ENCODE results near the gene SYCP3. TPM values are rescaled to one million over a fixed set of nuclear protein-coding genes. Genes with fewer than 3 reads are reported as not detected.
A peak's percentile ranks its signal among the peaks of the same experiment; 100 is the strongest.

Gene SYCP3
- total RNA-seq, 1 donor from 2014 or later, result 0.16 TPM

DNA sequence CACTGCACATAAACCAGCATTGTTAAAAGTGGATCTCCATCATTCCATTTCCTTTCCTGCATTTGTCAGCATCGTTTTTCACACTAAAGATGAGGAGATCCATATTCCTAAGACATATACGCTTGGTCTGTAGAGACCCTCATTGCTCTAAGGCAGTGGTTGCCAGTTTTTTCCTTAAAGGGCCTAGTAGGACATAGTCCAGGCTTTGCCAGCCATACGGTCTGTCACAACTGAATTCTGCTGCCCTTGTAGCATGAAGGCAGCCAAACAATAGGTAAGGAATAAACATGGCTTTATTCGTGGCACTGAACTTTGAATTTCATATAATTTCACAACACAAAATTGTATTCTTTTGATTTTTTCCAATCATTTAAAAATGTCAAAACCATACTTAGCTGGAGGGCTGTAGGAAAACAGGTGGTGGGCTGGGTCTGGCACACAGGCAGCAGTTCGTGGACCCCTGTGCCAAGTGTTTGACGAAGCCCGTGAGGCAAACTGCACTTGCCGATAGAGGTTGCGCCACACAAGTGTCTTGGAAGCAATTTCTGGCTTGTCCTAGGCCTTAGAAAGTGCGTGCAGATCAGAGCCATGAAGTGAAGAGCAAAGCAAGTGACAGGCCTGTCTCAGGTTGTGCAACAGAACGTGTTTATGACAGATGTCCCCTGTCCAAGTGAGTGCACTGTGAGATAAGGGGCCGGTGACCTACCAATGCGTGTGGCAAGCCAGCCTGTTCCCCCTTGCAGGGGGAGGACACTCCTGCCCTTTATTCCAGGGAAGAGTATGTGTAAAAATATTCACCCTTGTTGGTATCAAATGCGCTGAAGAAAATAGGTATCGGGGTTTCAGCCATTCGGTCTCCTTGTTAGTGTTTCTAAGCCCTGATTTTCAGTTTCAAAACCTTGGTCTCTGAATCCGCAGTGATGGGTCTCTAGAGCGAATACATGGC, 42.7 kb downstream of the SYCP3 start:
- Mint-ChIP-seq H3K4me1 (peaks cover 24% of the 10 kb centered on the region), H3K27ac (peak overlapping the region; percentile 59), H3K4me3 (peak overlapping the region; percentile 84), H3K36me3 (no peaks in the 10 kb centered on the region), H3K27me3 (ENCODE audit: low read depth) (peaks cover 5% of the 10 kb centered on the region), H3K9me3 (no peaks in the 10 kb centered on the region)
- TF ChIP-seq, protein P1, sequence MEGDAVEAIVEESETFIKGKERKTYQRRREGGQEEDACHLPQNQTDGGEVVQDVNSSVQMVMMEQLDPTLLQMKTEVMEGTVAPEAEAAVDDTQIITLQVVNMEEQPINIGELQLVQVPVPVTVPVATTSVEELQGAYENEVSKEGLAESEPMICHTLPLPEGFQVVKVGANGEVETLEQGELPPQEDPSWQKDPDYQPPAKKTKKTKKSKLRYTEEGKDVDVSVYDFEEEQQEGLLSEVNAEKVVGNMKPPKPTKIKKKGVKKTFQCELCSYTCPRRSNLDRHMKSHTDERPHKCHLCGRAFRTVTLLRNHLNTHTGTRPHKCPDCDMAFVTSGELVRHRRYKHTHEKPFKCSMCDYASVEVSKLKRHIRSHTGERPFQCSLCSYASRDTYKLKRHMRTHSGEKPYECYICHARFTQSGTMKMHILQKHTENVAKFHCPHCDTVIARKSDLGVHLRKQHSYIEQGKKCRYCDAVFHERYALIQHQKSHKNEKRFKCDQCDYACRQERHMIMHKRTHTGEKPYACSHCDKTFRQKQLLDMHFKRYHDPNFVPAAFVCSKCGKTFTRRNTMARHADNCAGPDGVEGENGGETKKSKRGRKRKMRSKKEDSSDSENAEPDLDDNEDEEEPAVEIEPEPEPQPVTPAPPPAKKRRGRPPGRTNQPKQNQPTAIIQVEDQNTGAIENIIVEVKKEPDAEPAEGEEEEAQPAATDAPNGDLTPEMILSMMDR (IDR thresholded peaks at IDR 0.05; ENCODE audit: unreplicated experiment), result no peak
- DNase-seq (ENCODE audit: low spot score in 2 of 2, unreplicated experiment in 2 of 2), result no peak

DNA sequence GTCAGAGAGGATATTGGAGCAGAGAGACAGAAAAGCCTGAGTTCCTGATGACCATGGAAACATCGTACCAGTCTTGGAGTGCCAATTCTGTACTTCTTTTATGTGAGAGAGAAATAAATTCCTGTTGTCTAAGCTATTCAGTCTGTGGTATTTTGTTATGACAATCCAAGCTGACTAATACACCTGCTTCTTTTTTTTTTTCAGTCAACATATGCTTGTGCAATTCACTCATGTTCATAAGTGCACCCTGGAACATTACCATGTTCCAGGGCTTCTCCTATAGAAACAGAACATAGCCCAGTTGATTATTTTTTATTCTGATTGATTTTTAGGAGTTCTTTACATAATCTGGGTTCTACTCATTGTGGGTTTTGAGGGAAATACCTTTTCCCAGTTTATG, 43.6 kb downstream of the SYCP3 start:
- peaks cover 22% of the 10 kb centered on the region for H3K4me1 Mint-ChIP-seq
- no peak for DNase-seq (ENCODE audit: low spot score in 2 of 2, unreplicated experiment in 2 of 2)
- H3K27me3 Mint-ChIP-seq (ENCODE audit: low read depth), result peaks cover 5% of the 10 kb centered on the region
- no peaks in the 10 kb centered on the region for H3K9me3 Mint-ChIP-seq
- no peak overlapping the region for H3K27ac Mint-ChIP-seq
- TF ChIP-seq, protein P1 (IDR thresholded peaks at IDR 0.05; ENCODE audit: unreplicated experiment), result no peak
- H3K36me3 Mint-ChIP-seq, result no peaks in the 10 kb centered on the region
- no peak overlapping the region for H3K4me3 Mint-ChIP-seq

DNA sequence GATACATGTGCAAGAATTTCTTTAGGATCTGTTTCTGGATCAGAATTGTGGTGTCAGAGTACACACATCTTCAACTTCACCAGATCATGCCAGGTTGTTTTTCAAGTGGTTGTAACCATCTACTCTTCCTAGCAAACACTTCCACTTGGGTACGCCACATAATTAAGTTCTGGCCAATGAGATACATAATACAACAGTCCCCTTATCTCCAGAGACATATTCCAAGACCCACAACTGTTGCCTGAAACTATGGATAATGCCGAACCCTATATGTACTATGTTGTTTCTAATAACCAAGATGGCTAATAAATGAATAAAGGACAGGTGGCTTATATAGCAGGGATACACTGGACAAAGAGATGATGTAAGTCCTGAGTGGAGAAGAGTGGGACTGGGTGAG, 44.3 kb downstream of the SYCP3 start:
- DNase-seq (ENCODE audit: low spot score in 2 of 2, unreplicated experiment in 2 of 2), result no peak
- Mint-ChIP-seq H3K9me3 (no peaks in the 10 kb centered on the region), H3K4me3 (no peak overlapping the region), H3K27me3 (ENCODE audit: low read depth) (peaks cover 5% of the 10 kb centered on the region), H3K27ac (no peak overlapping the region), H3K4me1 (peaks cover 20% of the 10 kb centered on the region), H3K36me3 (no peaks in the 10 kb centered on the region)
- TF ChIP-seq, protein P1 (IDR thresholded peaks at IDR 0.05; ENCODE audit: unreplicated experiment), result no peak

DNA sequence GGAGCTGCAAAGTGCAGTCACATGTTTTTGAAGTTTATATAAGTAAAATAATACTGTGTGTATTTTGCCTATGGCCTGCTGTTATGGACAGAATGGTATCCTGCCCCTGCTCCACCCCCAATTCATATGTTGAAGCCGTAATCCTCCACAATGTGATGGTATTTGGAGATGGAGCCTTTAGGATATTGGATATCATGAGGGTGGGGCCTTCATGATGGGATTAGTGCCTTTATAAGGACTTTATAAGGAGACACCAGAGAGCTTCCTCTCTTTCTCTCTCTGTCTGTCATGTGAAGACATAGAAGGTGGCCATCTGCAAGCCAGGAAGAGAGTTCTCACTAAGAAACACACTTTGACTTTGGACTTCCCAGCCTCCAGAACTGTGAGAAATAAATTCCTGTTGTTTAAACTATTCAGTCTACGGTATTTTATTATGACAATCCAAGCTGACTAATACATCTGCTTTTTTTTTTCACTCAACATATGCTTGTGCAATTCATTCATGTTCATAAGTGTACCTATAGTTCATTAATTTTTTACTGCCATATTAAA, 44.9 kb downstream of the SYCP3 start:
- H3K27ac Mint-ChIP-seq, result no peak overlapping the region
- no peak for DNase-seq (ENCODE audit: low spot score in 2 of 2, unreplicated experiment in 2 of 2)
- peaks cover 16% of the 10 kb centered on the region for H3K4me1 Mint-ChIP-seq
- TF ChIP-seq, protein P1 (IDR thresholded peaks at IDR 0.05; ENCODE audit: unreplicated experiment), result no peak
- no peak overlapping the region for H3K4me3 Mint-ChIP-seq
- H3K9me3 Mint-ChIP-seq, result no peaks in the 10 kb centered on the region
- H3K27me3 Mint-ChIP-seq (ENCODE audit: low read depth), result peaks cover 5% of the 10 kb centered on the region
- H3K36me3 Mint-ChIP-seq, result no peaks in the 10 kb centered on the region

DNA sequence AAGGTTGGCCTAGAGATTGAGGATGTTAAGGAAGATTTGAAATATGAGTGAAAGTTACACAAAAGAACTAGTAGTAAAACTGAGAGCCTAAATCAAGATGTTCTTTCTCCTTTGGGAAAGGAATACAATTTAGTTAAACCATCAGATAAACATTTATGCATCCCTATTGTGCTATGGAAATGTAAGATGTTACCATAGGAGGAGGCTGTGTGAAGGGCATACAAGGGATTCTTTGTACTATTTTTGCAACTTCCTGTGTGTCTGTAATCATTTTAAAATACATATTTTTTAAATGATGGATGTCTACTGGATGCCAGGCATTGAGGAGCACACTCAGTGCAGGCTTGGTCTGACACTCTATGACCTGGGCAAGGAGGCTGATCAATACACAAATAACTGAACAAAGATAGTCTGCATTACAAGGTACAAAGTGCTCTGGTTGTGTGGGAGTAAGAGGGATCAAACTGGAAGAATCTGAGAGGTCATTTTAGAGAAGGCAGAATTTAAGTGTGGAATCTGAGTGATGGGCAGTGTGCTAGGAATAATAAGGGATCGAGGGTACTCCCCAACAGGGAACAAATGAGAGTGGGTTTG, 47.7 kb downstream of the SYCP3 start:
- Mint-ChIP-seq H3K36me3 (no peaks in the 10 kb centered on the region), H3K27ac (no peak overlapping the region), H3K4me3 (no peak overlapping the region), H3K9me3 (no peaks in the 10 kb centered on the region), H3K27me3 (ENCODE audit: low read depth) (peaks cover 5% of the 10 kb centered on the region), H3K4me1 (peaks cover 2% of the 10 kb centered on the region)
- no peak for DNase-seq (ENCODE audit: low spot score in 2 of 2, unreplicated experiment in 2 of 2)
- TF ChIP-seq, protein P1 (IDR thresholded peaks at IDR 0.05; ENCODE audit: unreplicated experiment), result no peak
